Calu3 (cell line): ENCODE data around the gene FOXP2. TPM values are rescaled to one million over a fixed set of nuclear protein-coding genes. Genes with fewer than 3 reads are reported as not detected.

Experiments used
- BruUV-seq: library from RNA; stranded (reverse); fragments of 400-500 nt; replicated peaks from 2 replicates; lab custom pipeline; 2021; lab: Mats Ljungman, UMichigan
- CTCF ChIA-PET: fragments of 300-600 bp; sonication (Branson Sonifier 250); formaldehyde crosslinking; loops from one replicate; lab custom pipeline; 2022; ENCODE audit warnings: antibody characterized with exemption; lab: Charles Lee
- DNase-seq: peaks from one replicate; pipeline ENCODE4 v3.0.0; 2022
- H3K27ac Mint-ChIP-seq: one replicate; pipeline ENCODE4 v1.8.0; 2022; ENCODE audit warnings: mixed read lengths; ENCODE audit not compliant: unreplicated experiment
- H3K27me3 Mint-ChIP-seq: one replicate; pipeline ENCODE4 v1.8.0; 2022; ENCODE audit warnings: mixed read lengths; ENCODE audit not compliant: unreplicated experiment
- H3K36me3 Mint-ChIP-seq: one replicate; pipeline ENCODE4 v1.8.0; 2022; ENCODE audit warnings: mild to moderate bottlenecking, moderate library complexity, mixed read lengths; ENCODE audit not compliant: insufficient read depth, unreplicated experiment
- H3K4me1 Mint-ChIP-seq: one replicate; pipeline ENCODE4 v1.8.0; 2022; ENCODE audit warnings: mild to moderate bottlenecking, low read depth, mixed read lengths; ENCODE audit not compliant: unreplicated experiment
- H3K4me3 Mint-ChIP-seq: one replicate; pipeline ENCODE4 v1.8.0; 2022; ENCODE audit warnings: mild to moderate bottlenecking, low read depth, moderate library complexity, mixed read lengths; ENCODE audit not compliant: unreplicated experiment
- H3K9me3 Mint-ChIP-seq: one replicate; pipeline ENCODE4 v1.8.0; 2022; ENCODE audit warnings: low read depth, mixed read lengths; ENCODE audit not compliant: unreplicated experiment
- intact Hi-C: fragments of 100-400 bp; cut with micrococcal nuclease; formaldehyde crosslinking; loops from one replicate; pipeline ENCODE4 v1.10.0; 2022; ENCODE audit not compliant: unreplicated experiment
- total RNA-seq: library from RNA; stranded (reverse); gene quantifications from 2 replicates; pipeline ENCODE4 v1.2.3, GENCODE V29; 2022
- TF ChIP-seq, protein P1 (sequence below): fragments of 200-600 bp; IDR thresholded peaks from one replicate; pipeline ENCODE4 v1.8.0; 2022; ENCODE audit warnings: antibody characterized with exemption; ENCODE audit not compliant: unreplicated experiment

Gene FOXP2
- total RNA-seq, 1 experiment from 2014 or later, result 2.5 TPM

DNA sequence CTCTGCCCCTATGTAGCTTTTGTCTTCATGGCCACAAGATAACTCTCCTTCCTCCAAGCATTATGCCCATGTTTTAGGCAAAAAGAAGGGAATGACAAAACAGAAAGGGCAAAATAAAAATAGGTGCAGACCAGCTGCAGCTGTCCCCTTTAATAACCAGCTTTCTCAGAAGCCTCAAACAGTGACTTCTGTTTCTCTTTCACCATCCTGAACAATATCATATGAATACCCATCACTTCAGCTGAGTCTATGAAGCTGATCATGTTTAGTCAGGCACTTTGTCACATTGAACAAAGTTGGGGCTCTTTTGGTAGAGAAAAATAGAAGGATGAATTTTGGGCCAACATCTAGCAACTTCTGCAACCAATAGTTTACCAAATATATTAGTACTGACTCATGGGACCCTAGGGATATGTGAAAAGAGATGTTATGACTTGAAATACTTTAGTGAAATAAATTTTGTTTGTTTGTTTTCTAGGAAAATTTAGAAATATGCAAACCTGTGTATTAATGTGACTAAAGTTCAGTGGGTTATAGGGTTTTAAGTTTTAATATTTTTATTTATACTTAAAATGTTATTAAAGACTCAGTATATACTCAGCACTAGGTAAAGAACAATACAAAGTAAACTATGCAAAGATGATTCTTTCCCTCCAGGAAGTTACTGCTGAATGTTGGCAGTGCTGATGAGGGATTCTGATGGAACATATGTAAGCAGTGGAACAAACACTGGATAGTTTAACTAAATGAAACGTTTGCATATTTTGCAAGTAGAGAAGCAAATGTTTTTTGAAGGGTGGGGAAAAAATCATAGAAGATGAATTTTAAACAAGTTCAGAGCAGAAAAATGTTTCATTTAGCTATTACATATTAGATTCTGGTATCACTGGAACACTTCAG, 133.7 kb downstream of the FOXP2 start:
- H3K27me3 Mint-ChIP-seq, result no peaks in the 10 kb centered on the region
- H3K4me3 Mint-ChIP-seq, result no peak overlapping the region
- TF ChIP-seq, protein P1, sequence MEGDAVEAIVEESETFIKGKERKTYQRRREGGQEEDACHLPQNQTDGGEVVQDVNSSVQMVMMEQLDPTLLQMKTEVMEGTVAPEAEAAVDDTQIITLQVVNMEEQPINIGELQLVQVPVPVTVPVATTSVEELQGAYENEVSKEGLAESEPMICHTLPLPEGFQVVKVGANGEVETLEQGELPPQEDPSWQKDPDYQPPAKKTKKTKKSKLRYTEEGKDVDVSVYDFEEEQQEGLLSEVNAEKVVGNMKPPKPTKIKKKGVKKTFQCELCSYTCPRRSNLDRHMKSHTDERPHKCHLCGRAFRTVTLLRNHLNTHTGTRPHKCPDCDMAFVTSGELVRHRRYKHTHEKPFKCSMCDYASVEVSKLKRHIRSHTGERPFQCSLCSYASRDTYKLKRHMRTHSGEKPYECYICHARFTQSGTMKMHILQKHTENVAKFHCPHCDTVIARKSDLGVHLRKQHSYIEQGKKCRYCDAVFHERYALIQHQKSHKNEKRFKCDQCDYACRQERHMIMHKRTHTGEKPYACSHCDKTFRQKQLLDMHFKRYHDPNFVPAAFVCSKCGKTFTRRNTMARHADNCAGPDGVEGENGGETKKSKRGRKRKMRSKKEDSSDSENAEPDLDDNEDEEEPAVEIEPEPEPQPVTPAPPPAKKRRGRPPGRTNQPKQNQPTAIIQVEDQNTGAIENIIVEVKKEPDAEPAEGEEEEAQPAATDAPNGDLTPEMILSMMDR, result no peak
- intact Hi-C loops, result no loop called here
- BruUV-seq, result no TSS peak
- no peak for DNase-seq
- no peaks in the 10 kb centered on the region for H3K9me3 Mint-ChIP-seq
- no peaks in the 10 kb centered on the region for H3K4me1 Mint-ChIP-seq
- CTCF ChIA-PET, result interaction anchor here (0.9 kb wide), 1 partner anchor 271 kb away, joined by 3 read pairs; no protein-coding TSS in a partner anchor
- H3K36me3 Mint-ChIP-seq, result no peaks in the 10 kb centered on the region
- no peak overlapping the region for H3K27ac Mint-ChIP-seq

DNA sequence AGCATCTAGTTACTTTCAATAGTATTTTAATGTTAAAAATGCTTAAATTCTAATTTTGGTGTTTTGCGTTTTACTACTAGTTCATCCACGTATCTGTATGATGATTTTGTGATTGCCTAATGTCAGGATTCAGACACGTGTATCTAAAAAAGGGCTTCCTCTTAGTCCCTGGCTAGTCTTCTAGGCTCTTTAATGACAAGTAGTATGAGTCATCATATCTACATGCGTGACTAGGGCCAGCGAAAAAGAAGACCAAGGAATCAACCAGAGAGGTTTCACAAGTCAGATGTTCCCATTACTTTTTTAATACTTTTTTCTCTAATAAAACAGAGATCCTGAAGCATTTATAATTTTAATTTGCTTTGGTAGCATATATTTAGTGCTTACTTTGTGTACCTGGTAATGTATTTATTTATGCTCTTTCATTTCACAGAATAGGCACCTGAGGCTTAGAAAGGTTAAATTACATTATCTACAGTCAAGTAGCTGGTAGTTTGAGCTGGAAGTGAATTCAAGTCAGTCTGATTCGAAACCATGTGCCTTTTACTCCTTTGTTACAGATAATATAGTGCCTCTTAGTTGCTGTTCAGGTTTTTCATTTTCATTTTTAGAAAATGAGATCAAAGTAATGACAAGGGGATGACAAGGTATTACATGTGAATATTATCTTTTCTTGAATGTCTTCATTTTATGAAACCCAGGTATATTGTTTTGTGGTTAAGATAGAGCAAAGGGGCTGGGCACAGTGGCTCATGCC, 140.3 kb downstream of the FOXP2 start:
- Mint-ChIP-seq H3K27ac (no peak overlapping the region), H3K4me3 (no peak overlapping the region), H3K9me3 (no peaks in the 10 kb centered on the region), H3K4me1 (no peaks in the 10 kb centered on the region), H3K27me3 (no peaks in the 10 kb centered on the region), H3K36me3 (no peaks in the 10 kb centered on the region)
- intact Hi-C loops, result no loop called here
- TF ChIP-seq, protein P1, result no peak
- peak; percentile 5 for DNase-seq
- no TSS peak for BruUV-seq
- CTCF ChIA-PET, result no interaction called here

DNA sequence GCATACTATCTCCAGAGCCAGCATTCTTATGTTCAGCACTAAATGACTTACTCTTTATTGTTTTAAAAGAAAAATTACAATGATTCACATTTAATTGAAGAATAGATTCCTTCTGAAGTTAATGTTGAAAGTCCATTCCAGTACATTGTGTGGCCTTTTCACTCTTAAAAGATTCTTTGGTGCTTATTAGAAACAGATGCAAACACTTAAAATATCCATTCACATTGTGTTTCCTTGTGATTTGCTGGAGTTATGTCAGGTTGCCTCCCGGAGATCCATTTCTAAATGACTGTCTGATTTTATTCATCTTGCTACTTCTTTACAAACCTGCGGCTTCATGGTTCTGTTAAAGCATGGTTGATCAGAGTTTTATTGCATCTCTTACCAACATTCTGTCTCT, 152.8 kb downstream of the FOXP2 start:
- BruUV-seq, result no TSS peak
- H3K4me3 Mint-ChIP-seq, result no peak overlapping the region
- no peak overlapping the region for H3K27ac Mint-ChIP-seq
- H3K9me3 Mint-ChIP-seq, result no peaks in the 10 kb centered on the region
- no peaks in the 10 kb centered on the region for H3K4me1 Mint-ChIP-seq
- H3K36me3 Mint-ChIP-seq, result no peaks in the 10 kb centered on the region
- TF ChIP-seq, protein P1, result no peak
- intact Hi-C loops, result no loop called here
- DNase-seq, result no peak
- CTCF ChIA-PET, result no interaction called here
- H3K27me3 Mint-ChIP-seq, result no peaks in the 10 kb centered on the region

DNA sequence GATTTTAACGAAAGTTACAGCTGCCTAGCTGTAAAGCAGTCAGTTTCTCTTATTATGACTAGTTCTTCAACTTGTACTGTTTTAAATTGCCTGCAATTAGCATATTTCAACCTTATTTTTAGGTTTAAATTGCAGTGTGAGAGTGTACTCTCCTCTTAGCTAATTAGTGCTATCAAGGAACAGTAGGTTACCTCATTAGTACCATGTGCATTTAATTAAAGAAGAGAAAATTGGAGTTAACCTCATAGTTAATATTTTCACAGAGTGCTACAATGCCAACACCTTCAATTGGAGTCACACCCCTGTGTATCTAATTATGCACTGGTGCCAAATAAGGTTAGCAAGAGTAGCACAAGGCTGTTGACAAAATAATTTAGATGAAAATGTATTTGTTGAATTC, 154.6 kb downstream of the FOXP2 start:
- Mint-ChIP-seq H3K9me3 (no peaks in the 10 kb centered on the region), H3K4me3 (no peak overlapping the region), H3K4me1 (peaks cover under 1% of the 10 kb centered on the region), H3K36me3 (no peaks in the 10 kb centered on the region), H3K27me3 (no peaks in the 10 kb centered on the region), H3K27ac (no peak overlapping the region)
- intact Hi-C loops, result no loop called here
- DNase-seq, result no peak
- CTCF ChIA-PET, result no interaction called here
- BruUV-seq, result no TSS peak
- TF ChIP-seq, protein P1, result no peak
